Effector memory CD8-positive, alpha-beta T cell (primary cell): ENCODE results near the gene MRPL51.
A peak's percentile ranks its signal among the peaks of the same experiment; 100 is the strongest.
"Not testable (repeated sequence)": the region's sequence is repeated elsewhere in the genome, so short reads cannot be mapped to it uniquely, and the experiment has no call there.

Source experiments
- ATAC-seq: fragments of 150-1000 bp; cut with Tn5 transposase; replicated peaks from 2 replicates; pipeline ENCODE4 v1.10.0; 2021; ENCODE audit warnings: mild to moderate bottlenecking, moderate library complexity
- DNase-seq, 3 experiments: peaks; one replicate each; pipeline ENCODE4 v3.0.0; 2021
- H3K27ac Mint-ChIP-seq, 2 donors: one replicate each; pipeline ENCODE4 v1.8.0; 2022; ENCODE audit warnings: mild to moderate bottlenecking in 2 of 2, mixed read lengths in 2 of 2, moderate library complexity in 2 of 2
- H3K27me3 Mint-ChIP-seq, 2 donors: one replicate each; pipeline ENCODE4 v1.8.0; 2022; ENCODE audit warnings: mixed read lengths in 2 of 2
- H3K36me3 Mint-ChIP-seq: one replicate; pipeline ENCODE4 v1.8.0; 2022; ENCODE audit warnings: mild to moderate bottlenecking, moderate library complexity, mixed read lengths; ENCODE audit not compliant: insufficient read depth
- H3K4me1 Mint-ChIP-seq, 2 donors: one replicate each; pipeline ENCODE4 v1.8.0; 2022; ENCODE audit warnings: low read depth in 2 of 2, mixed read lengths in 2 of 2
- H3K4me3 Mint-ChIP-seq, 2 donors: one replicate each; pipeline ENCODE4 v1.8.0; 2022; ENCODE audit warnings: mild to moderate bottlenecking in 2 of 2, mixed read lengths in 2 of 2, moderate library complexity in 2 of 2
- H3K9me3 Mint-ChIP-seq, 2 donors: one replicate each; pipeline ENCODE4 v1.8.0; 2022; ENCODE audit warnings: mixed read lengths in 2 of 2

The MRPL51 gene

GRCh38 chr12:6490673-6491072 lies 2.4 kb downstream of the MRPL51 start:
- H3K9me3 Mint-ChIP-seq, ATAC-seq: not testable (repeated sequence)

GRCh38 chr12:6489449-6489848 lies 3.6 kb downstream of the MRPL51 start:
- Mint-ChIP-seq H3K4me1 (peaks cover 10 to 17% of the 10 kb centered on the region in 2 donors), H3K9me3 (no peaks in the 10 kb centered on the region), H3K4me3 (no peak overlapping the region), H3K27ac (no peak overlapping the region), H3K27me3 (no peaks in the 10 kb centered on the region), H3K36me3 (peaks cover 21% of the 10 kb centered on the region)
- DNase-seq: no peak
- no peak for ATAC-seq

More at GRCh38 chr12:6490673-6491072, 2.4 kb downstream of the MRPL51 start:
- not testable (repeated sequence) for DNase-seq, H3K27ac Mint-ChIP-seq, H3K27me3 Mint-ChIP-seq, H3K4me3 Mint-ChIP-seq
- peaks cover 27% of the 10 kb centered on the region for H3K36me3 Mint-ChIP-seq
- H3K4me1 Mint-ChIP-seq: peaks cover 21 to 28% of the 10 kb centered on the region in 2 donors

- Mint-ChIP-seq H3K27ac (no peak overlapping the region), H3K36me3 (peaks cover 9% of the 10 kb centered on the region), H3K4me1 (peaks cover 8 to 11% of the 10 kb centered on the region in 2 donors), H3K27me3 (no peaks in the 10 kb centered on the region), H3K4me3 (no peak overlapping the region), H3K9me3 (no peaks in the 10 kb centered on the region)
- DNase-seq: no peak
- no peak for ATAC-seq
Measured at GRCh38 chr12:6488240-6488639, 4.8 kb downstream of the MRPL51 start.

- Mint-ChIP-seq H3K36me3 (peaks cover 2% of the 10 kb centered on the region), H3K4me1 (no peaks in the 10 kb centered on the region), H3K27ac (no peak overlapping the region), H3K9me3 (no peaks in the 10 kb centered on the region), H3K27me3 (no peaks in the 10 kb centered on the region), H3K4me3 (no peak overlapping the region)
- ATAC-seq (no peak), DNase-seq (no peak)
Measured at GRCh38 chr12:6478416-6478815, 14.6 kb downstream of the MRPL51 start.

DNA sequence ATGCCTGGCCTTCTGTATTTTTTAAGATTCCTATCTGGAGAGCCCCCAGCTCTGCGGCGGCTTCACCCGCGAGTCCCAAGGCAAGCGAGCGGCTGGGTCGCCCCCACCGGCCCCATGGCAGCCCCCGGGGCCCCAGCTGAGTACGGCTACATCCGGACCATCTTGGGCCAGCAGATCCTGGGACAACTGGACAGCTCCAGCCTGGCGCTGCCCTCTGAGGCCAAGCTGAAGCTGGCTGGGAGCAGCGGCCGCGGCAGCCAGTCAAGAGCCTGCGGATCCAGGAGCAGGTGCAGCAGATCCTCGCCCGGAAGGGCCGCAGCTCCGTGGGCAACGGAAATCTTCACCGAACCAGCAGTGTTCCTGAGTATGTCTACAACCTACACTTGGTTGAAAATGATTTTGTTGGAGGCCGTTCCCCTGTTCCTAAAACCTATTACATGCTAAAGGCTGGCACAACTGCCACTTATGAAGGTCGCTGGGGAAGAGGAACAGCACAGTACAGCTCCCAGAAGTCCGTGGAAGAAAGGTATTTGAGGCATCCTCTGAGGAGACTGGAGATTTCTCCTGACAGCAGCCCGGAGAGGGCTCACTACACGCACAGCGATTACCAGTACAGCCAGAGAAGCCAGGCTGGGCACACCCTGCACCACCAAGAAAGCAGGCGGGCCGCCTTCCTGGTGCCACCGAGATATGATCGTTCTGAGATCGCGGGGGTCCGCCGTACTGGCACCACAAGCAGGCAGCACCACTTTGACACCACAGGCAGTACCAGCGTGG lies 15.3 kb downstream of the MRPL51 start:
- not testable (repeated sequence) for DNase-seq, H3K27me3 Mint-ChIP-seq, H3K27ac Mint-ChIP-seq, H3K9me3 Mint-ChIP-seq, H3K36me3 Mint-ChIP-seq, ATAC-seq, H3K4me3 Mint-ChIP-seq, H3K4me1 Mint-ChIP-seq

- Mint-ChIP-seq H3K4me1 (peaks cover 0 to under 1% of the 10 kb centered on the region in 2 donors), H3K9me3 (no peaks in the 10 kb centered on the region), H3K4me3 (no peak overlapping the region), H3K27me3 (no peaks in the 10 kb centered on the region), H3K36me3 (peaks cover 7% of the 10 kb centered on the region), H3K27ac (no peak overlapping the region)
- ATAC-seq: no peak
- DNase-seq: no peak
Measured at GRCh38 chr12:6476489-6476888, 16.6 kb downstream of the MRPL51 start.

DNA sequence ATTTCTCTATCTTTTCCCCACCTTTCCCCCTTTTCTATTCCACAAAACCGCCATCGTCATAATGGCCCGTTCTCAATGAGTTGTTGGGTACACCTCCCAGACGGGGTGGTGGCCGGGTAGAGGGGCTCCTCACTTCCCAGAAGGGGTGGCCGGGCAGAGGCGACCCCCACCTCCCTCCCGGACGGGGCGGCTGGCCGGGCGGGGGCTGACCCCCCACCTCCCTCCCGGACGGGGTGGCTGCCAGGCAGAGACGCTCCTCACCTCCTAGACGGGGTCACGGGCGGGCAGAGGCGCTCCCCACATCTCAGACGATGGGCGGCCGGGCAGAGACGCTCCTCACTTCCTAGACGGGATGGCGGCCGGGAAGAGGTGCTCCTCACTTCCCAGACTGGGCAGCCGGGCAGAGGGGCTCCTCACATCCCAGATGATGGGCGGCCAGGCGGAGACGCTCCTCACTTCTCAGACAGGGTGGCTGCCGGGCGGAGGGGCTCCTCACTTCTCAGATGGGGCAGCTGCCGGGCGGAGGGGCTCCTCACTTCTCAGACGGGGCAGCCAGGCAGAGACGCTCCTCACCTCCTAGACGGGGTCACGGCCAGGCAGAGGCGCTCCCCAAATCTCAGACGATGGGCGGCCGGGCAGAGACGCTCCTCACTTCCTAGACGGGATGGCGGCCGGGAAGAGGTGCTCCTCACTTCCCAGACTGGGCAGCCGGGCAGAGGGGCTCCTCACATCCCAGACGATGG lies 17.7 kb downstream of the MRPL51 start:
- H3K27ac Mint-ChIP-seq, DNase-seq, H3K4me1 Mint-ChIP-seq, H3K27me3 Mint-ChIP-seq, H3K4me3 Mint-ChIP-seq, H3K9me3 Mint-ChIP-seq, ATAC-seq: not testable (repeated sequence)
- H3K36me3 Mint-ChIP-seq: peaks cover 16% of the 10 kb centered on the region

DNA sequence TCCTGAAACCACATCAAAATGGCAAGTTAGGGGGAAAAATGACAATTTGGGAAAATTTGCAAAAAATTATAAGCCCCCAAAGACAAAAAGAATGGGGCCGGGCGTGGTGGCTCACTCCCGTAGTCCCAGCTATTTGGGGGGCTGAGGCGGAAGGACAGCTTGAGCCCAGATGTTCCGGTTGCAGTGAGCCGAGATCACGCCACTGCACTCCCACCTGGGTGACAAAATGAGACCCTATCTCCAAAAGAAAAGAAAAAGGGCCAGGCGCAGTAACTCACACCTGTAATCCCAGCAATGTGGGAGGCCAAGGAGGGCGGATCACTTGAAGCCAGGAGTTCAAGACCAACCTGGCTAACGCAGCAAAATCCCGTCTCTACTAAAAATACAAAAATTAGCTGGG lies 20.6 kb downstream of the MRPL51 start:
- H3K4me1 Mint-ChIP-seq: peaks cover 27 to 28% of the 10 kb centered on the region in 2 donors
- H3K36me3 Mint-ChIP-seq: peaks cover 35% of the 10 kb centered on the region
- DNase-seq (no peak), ATAC-seq (no peak)
- H3K9me3 Mint-ChIP-seq: no peaks in the 10 kb centered on the region
- no peak overlapping the region for H3K4me3 Mint-ChIP-seq
- no peak overlapping the region for H3K27ac Mint-ChIP-seq
- H3K27me3 Mint-ChIP-seq: no peaks in the 10 kb centered on the region

GRCh38 chr12:6471989-6472360 lies 21.1 kb downstream of the MRPL51 start:
- no peak for ATAC-seq
- H3K27ac Mint-ChIP-seq: peak overlapping the region in 1 of 2 donors; percentile 89
- peak overlapping the region in 1 of 2 donors; percentile 88 for H3K4me3 Mint-ChIP-seq
- H3K36me3 Mint-ChIP-seq: peaks cover 36% of the 10 kb centered on the region
- DNase-seq: no peak
- no peaks in the 10 kb centered on the region for H3K9me3 Mint-ChIP-seq
- no peaks in the 10 kb centered on the region for H3K27me3 Mint-ChIP-seq
- peaks cover 32% of the 10 kb centered on the region in 2 donors for H3K4me1 Mint-ChIP-seq

DNA sequence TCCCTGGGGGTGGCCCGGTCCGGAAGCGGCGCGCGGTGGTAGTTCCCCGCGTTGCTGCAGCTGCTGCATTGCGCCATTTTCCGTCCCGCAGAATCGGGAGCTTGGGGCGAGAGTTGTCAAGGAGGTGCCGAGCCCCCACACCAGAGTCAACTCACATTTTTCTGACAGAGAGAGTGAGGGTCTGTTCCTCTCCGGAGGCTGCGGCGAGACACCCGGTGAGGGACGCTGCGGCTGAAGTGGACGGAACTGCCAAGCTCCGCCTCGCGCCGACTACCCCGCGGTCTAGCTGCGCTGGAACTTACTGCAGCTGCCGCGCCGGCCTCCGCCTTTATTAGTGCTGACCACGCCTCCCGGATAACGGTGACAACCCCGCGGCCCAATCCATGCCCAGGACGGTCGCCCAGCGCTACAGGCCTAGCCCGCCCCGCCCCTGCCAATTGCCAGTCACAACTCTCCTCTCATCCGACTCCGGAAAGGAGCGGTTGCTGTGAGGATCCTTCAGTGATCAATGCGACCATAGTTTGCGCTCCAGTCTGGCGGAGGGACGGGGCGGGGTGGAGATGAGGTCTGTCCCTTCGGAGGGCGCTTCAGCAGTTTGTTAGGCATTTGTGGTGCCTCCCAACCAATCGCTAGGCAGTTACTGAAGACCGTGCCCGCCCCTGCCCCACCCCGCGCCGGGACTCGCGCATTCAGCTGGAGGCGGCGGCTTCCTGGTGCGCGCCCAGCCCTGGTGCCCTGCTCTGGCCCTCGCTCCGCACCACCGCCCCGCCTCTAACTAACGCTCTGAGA lies 22.5 kb downstream of the MRPL51 start, which contains the start of gene VAMP1:
Gene VAMP1 (minus strand): TSS at position 303 of the 789 bp plus-strand sequence. CDS start 146 bp downstream, at position 157.
- Mint-ChIP-seq H3K4me1 (peaks cover 42 to 44% of the 10 kb centered on the region in 2 donors), H3K36me3 (peaks cover 49% of the 10 kb centered on the region), H3K9me3 (no peaks in the 10 kb centered on the region), H3K4me3 (peak within 1 kb of the TSS; percentile 88 to 89), H3K27me3 (no peaks in the 10 kb centered on the region), H3K27ac (peak within 1 kb of the TSS; percentile 89)
- DNase-seq (peak; percentile 94 to 97 (median 96)), ATAC-seq (peak; percentile 89)

DNA sequence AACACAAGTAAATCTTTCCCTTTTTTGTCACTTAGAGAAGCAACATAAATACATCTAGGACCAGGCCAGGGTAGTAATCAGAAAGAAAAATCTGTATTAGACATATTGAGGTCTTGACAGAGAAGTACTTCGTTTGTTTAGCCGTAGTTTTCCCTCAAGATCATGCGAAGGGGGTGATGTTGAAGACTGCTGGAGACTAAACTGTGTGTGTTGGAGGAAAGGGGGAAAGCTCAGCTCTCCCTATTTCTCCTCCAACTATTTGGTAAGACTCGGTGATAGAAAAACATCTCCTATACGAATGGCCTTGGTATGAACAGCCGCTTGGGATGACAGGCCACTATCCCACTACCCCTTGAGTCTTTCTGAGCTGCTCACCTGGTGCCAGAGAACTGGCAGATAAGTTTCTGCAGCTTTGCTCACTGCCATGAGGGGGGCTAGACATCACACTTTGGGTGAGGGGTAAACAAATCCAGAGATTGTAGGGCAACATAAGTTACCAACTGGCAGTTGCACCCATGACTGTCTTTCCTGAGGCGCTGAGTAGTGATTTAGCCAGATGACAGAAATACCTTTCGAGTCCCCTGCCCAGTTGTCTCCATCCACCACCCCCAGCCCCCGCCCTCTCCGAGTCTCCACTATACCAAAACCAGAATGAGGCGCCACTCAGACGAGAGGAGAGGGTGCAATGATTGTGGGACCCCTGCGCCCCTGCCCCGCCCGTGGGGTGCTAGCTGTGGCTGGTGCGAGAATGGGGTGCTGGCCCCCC lies 23.3 kb downstream of the MRPL51 start:
- Mint-ChIP-seq H3K4me3 (peak overlapping the region; percentile 88 to 89), H3K4me1 (peaks cover 46 to 48% of the 10 kb centered on the region in 2 donors), H3K27me3 (no peaks in the 10 kb centered on the region), H3K36me3 (peaks cover 55% of the 10 kb centered on the region), H3K9me3 (no peaks in the 10 kb centered on the region), H3K27ac (peak overlapping the region; percentile 89)
- no peak for DNase-seq
- no peak for ATAC-seq

- Mint-ChIP-seq H3K27me3 (no peaks in the 10 kb centered on the region), H3K27ac (peak overlapping the region; percentile 89), H3K4me3 (peak overlapping the region; percentile 88 to 89), H3K36me3 (peaks cover 62% of the 10 kb centered on the region), H3K4me1 (peaks cover 53 to 55% of the 10 kb centered on the region in 2 donors), H3K9me3 (no peaks in the 10 kb centered on the region)
- DNase-seq (no peak), ATAC-seq (no peak)
Measured at GRCh38 chr12:6469092-6469491, 24.0 kb downstream of the MRPL51 start.

DNA sequence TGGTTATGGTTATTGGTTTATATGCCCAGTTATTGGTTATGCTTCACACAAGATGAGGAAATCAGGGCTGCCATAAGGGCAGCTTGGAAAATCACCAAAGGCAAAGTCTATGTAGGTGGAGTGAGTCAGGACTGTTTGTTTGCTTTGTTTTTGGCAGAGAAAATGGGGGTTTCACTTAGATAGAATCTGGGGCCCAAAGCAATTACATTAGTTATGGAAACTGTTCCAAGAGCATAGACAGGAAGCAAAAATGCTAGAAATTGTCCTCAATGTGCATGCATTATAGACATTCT lies 24.8 kb downstream of the MRPL51 start:
- H3K27ac Mint-ChIP-seq: peak overlapping the region; percentile 89
- peaks cover 69% of the 10 kb centered on the region for H3K36me3 Mint-ChIP-seq
- no peak for ATAC-seq
- peak overlapping the region; percentile 88 to 89 for H3K4me3 Mint-ChIP-seq
- peaks cover 60 to 63% of the 10 kb centered on the region in 2 donors for H3K4me1 Mint-ChIP-seq
- H3K27me3 Mint-ChIP-seq: no peaks in the 10 kb centered on the region
- no peak for DNase-seq
- H3K9me3 Mint-ChIP-seq: no peaks in the 10 kb centered on the region
